Neural progenitor cell (in vitro differentiated cells): ENCODE results near the gene SUGCT. TPM values are rescaled to one million over a fixed set of nuclear protein-coding genes. Genes with fewer than 3 reads are reported as not detected.

Source experiments
- DNase-seq: peaks from one replicate; pipeline ENCODE4 v3.0.0-alpha.2; 2016; ENCODE audit warnings: low spot score
- H2AFZ ChIP-seq: fragments of 200-600 bp; sonication (generic); replicated peaks from 2 replicates; pipeline ENCODE4 v1.6.1; 2016; ENCODE audit warnings: antibody characterized with exemption
- H3F3A ChIP-seq: fragments of 200-600 bp; sonication (generic); 2 replicates; pipeline ENCODE4 v1.6.1; 2016; ENCODE audit warnings: antibody characterized with exemption, low read depth
- H3K27ac ChIP-seq: fragments of 200-600 bp; sonication (generic); 2 replicates; pipeline ENCODE4 v1.5.1; 2016; ENCODE audit warnings: mild to moderate bottlenecking
- H3K27me3 ChIP-seq: fragments of 200-600 bp; sonication (generic); 2 replicates; pipeline ENCODE4 v1.6.1; 2016; ENCODE audit warnings: mild to moderate bottlenecking, moderate library complexity
- H3K36me3 ChIP-seq: fragments of 200-600 bp; sonication (generic); 2 replicates; pipeline ENCODE4 v1.5.1; 2016
- H3K4me1 ChIP-seq: fragments of 200-600 bp; sonication (generic); 2 replicates; pipeline ENCODE4 v1.6.1; 2016; ENCODE audit warnings: mixed run types
- H3K4me2 ChIP-seq: fragments of 200-600 bp; sonication (generic); 2 replicates; pipeline ENCODE4 v1.6.1; 2016
- H3K4me3 ChIP-seq: fragments of 200-600 bp; sonication (generic); 2 replicates; pipeline ENCODE4 v1.5.1; 2016
- H3K79me2 ChIP-seq: fragments of 200-600 bp; sonication (generic); 2 replicates; pipeline ENCODE4 v1.6.1; 2016; ENCODE audit warnings: low read depth
- H3K9ac ChIP-seq: fragments of 200-600 bp; sonication (generic); 2 replicates; pipeline ENCODE4 v1.6.1; 2016
- H3K9me3 ChIP-seq: fragments of 200-600 bp; sonication (generic); 2 replicates; pipeline ENCODE4 v1.5.1; 2016; ENCODE audit warnings: low read depth
- H4K20me1 ChIP-seq: fragments of 200-600 bp; sonication (generic); 2 replicates; pipeline ENCODE4 v1.6.1; 2016; ENCODE audit warnings: low read depth
- H3K27ac Mint-ChIP-seq: 3 replicates; pipeline ENCODE4 v1.8.0; 2021; ENCODE audit warnings: mixed read lengths
- H3K27me3 Mint-ChIP-seq: 2 replicates; pipeline ENCODE4 v1.8.0; 2022; ENCODE audit warnings: low read depth, mild to moderate bottlenecking, inconsistent platforms, moderate library complexity, mixed read lengths; ENCODE audit not compliant: insufficient read depth
- H3K36me3 Mint-ChIP-seq: 3 replicates; pipeline ENCODE4 v1.8.0; 2021; ENCODE audit warnings: mixed read lengths
- H3K4me1 Mint-ChIP-seq: 3 replicates; pipeline ENCODE4 v1.8.0; 2021; ENCODE audit warnings: mixed read lengths
- H3K4me3 Mint-ChIP-seq: 3 replicates; pipeline ENCODE4 v1.8.0; 2021; ENCODE audit warnings: mild to moderate bottlenecking, moderate library complexity, mixed read lengths
- H3K9me3 Mint-ChIP-seq: 3 replicates; pipeline ENCODE4 v1.8.0; 2020; ENCODE audit warnings: mixed read lengths
- EZH2 ChIP-seq: fragments of 200-600 bp; sonication (generic); IDR thresholded peaks from 2 replicates; pipeline ENCODE4 v1.6.1; 2017; ENCODE audit warnings: antibody characterized with exemption, mild to moderate bottlenecking, moderate library complexity
- EZH2phosphoT487 ChIP-seq: fragments of 200-600 bp; sonication (generic); IDR thresholded peaks from 2 replicates; pipeline ENCODE4 v1.6.1; 2017; ENCODE audit warnings: antibody characterized with exemption
- total RNA-seq: library from RNA; depleted of rRNA; stranded (reverse); fragments of >200 nt; gene quantifications from 2 replicates; pipeline ENCODE4 v1.2.3, GENCODE V29; 2015; ENCODE audit warnings: low replicate concordance
- TF ChIP-seq, protein P1 (sequence below): fragments of 200-600 bp; sonication (generic); IDR thresholded peaks from 2 replicates; pipeline ENCODE4 v1.5.1; 2017; ENCODE audit warnings: antibody characterized with exemption, mild to moderate bottlenecking

SUGCT gene
- total RNA-seq, 1 donor from 2014 or later, result 10.1 TPM

DNA sequence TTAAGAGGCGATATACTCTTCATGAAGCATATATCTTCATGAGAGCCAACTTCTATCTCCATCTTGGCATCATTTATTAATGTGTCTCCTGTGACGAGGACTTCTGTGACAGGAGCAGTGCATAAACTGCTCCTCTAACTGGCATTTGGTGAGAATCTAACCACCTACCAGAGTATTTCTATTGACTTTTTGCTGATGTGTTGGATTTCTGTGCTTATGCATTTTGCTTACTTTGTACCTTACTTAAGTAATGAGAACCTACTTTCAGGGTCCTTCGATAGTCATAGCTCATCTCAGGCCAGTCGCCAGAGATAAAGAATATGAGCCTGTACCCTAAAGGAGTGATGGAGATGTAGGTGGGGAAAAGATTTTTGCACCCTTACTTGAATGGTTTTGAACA, 265.7 kb downstream of the SUGCT start:
- no peak overlapping the region for H3K9ac ChIP-seq
- no peaks in the 10 kb centered on the region for H3K36me3 ChIP-seq
- no peaks in the 10 kb centered on the region for H3F3A ChIP-seq
- no peaks in the 10 kb centered on the region for H4K20me1 ChIP-seq
- Mint-ChIP-seq H3K9me3 (no peaks in the 10 kb centered on the region), H3K36me3 (no peaks in the 10 kb centered on the region), H3K27ac (no peak overlapping the region), H3K4me3 (no peak overlapping the region), H3K27me3 (no peaks in the 10 kb centered on the region), H3K4me1 (no peaks in the 10 kb centered on the region)
- H3K27me3 ChIP-seq, result no peaks in the 10 kb centered on the region
- H3K9me3 ChIP-seq, result no peaks in the 10 kb centered on the region
- H3K4me1 ChIP-seq, result no peaks in the 10 kb centered on the region
- DNase-seq, result no peak
- no peak overlapping the region for H3K4me3 ChIP-seq
- TF ChIP-seq, protein P1, sequence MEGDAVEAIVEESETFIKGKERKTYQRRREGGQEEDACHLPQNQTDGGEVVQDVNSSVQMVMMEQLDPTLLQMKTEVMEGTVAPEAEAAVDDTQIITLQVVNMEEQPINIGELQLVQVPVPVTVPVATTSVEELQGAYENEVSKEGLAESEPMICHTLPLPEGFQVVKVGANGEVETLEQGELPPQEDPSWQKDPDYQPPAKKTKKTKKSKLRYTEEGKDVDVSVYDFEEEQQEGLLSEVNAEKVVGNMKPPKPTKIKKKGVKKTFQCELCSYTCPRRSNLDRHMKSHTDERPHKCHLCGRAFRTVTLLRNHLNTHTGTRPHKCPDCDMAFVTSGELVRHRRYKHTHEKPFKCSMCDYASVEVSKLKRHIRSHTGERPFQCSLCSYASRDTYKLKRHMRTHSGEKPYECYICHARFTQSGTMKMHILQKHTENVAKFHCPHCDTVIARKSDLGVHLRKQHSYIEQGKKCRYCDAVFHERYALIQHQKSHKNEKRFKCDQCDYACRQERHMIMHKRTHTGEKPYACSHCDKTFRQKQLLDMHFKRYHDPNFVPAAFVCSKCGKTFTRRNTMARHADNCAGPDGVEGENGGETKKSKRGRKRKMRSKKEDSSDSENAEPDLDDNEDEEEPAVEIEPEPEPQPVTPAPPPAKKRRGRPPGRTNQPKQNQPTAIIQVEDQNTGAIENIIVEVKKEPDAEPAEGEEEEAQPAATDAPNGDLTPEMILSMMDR, result no peak
- TF ChIP-seq EZH2phosphoT487 (no peak), EZH2 (no peak)
- H3K27ac ChIP-seq, result no peak overlapping the region
- H3K79me2 ChIP-seq, result no peaks in the 10 kb centered on the region
- H2AFZ ChIP-seq, result no peak overlapping the region
- H3K4me2 ChIP-seq, result no peak overlapping the region

DNA sequence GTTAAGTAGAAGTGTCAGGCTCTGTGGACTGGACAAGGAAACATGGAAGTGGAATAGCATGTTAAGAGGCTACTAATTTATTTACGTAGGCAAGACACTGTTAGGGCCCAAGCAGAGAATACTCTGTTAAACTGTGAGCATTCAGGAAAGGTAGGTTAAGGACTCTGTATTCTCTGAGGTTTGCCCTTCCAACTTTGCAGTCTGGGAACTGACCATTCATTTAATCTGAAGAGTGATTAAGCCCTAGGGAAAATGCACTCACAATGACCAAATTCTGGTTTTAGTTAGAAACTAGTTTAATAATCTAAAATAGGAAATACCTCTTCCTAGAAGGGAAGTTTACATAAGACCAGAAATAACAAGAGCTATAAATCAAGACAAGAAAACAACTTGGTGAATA, 266.6 kb downstream of the SUGCT start:
- Histone ChIP-seq H3K27ac (no peak overlapping the region), H2AFZ (no peak overlapping the region), H3K4me3 (no peak overlapping the region), H3K4me2 (no peak overlapping the region), H3F3A (no peaks in the 10 kb centered on the region), H3K27me3 (no peaks in the 10 kb centered on the region), H4K20me1 (no peaks in the 10 kb centered on the region), H3K79me2 (no peaks in the 10 kb centered on the region), H3K36me3 (no peaks in the 10 kb centered on the region), H3K9ac (no peak overlapping the region), H3K9me3 (no peaks in the 10 kb centered on the region), H3K4me1 (no peaks in the 10 kb centered on the region)
- no peaks in the 10 kb centered on the region for H3K36me3 Mint-ChIP-seq
- H3K4me1 Mint-ChIP-seq, result no peaks in the 10 kb centered on the region
- no peak overlapping the region for H3K4me3 Mint-ChIP-seq
- no peaks in the 10 kb centered on the region for H3K9me3 Mint-ChIP-seq
- no peaks in the 10 kb centered on the region for H3K27me3 Mint-ChIP-seq
- DNase-seq, result no peak
- H3K27ac Mint-ChIP-seq, result no peak overlapping the region
- TF ChIP-seq EZH2, result no peak
- TF ChIP-seq, protein P1, result no peak
- no peak for TF ChIP-seq EZH2phosphoT487

DNA sequence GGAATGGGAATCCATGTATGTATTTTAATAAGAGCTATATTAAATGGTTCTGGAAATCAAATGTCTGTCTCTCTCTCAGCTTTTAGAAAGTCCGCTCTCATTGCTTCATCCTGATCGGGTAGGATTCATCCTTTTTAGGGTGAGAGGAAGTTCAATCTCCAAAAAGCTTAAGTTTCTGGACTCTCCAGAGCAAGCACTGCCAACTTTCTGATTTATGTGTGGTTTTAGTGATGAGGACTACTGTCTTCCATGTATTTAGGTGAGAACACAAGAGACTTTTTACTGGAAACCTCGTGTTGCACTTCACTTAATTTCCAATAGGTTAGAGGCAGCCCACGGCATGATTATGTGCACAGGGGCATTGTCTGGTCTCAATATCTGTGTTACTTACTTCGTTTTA, 267.9 kb downstream of the SUGCT start:
- Histone ChIP-seq H3F3A (no peaks in the 10 kb centered on the region), H3K9me3 (no peaks in the 10 kb centered on the region), H3K79me2 (no peaks in the 10 kb centered on the region), H3K36me3 (no peaks in the 10 kb centered on the region), H3K4me3 (no peak overlapping the region), H3K27ac (no peak overlapping the region), H2AFZ (no peak overlapping the region), H3K4me1 (no peaks in the 10 kb centered on the region), H3K4me2 (no peak overlapping the region), H4K20me1 (no peaks in the 10 kb centered on the region), H3K9ac (no peak overlapping the region), H3K27me3 (no peaks in the 10 kb centered on the region)
- TF ChIP-seq EZH2phosphoT487, result no peak
- TF ChIP-seq EZH2, result no peak
- TF ChIP-seq, protein P1, result no peak
- Mint-ChIP-seq H3K4me3 (no peak overlapping the region), H3K36me3 (no peaks in the 10 kb centered on the region), H3K4me1 (no peaks in the 10 kb centered on the region), H3K27me3 (no peaks in the 10 kb centered on the region), H3K9me3 (no peaks in the 10 kb centered on the region), H3K27ac (no peak overlapping the region)
- DNase-seq, result no peak
